Keratinocyte (primary cell): ENCODE measurements around the gene DIAPH3. TPM values are rescaled to one million over a fixed set of nuclear protein-coding genes. Genes with fewer than 3 reads are reported as not detected.

Experiments
- DNase-seq: peaks from one replicate; pipeline ENCODE4 v3.0.0-alpha.2; 2011; ENCODE audit warnings: low read depth, missing footprints, low spot score
- FAIRE-seq: peaks from 2 replicates; lab custom pipeline; 2011; peaks lifted over from hg19 to GRCh38; lab: Jason Lieb, UNC
- H2AFZ ChIP-seq: 2 replicates; pipeline ENCODE4 v1.6.0; 2012; ENCODE audit warnings: low read length, control low read depth, inconsistent platforms; ENCODE audit not compliant: control insufficient read depth
- H3K27ac ChIP-seq: 2 replicates; pipeline ENCODE4 v1.5.1; 2011; ENCODE audit warnings: low read length; ENCODE audit not compliant: control insufficient read depth, insufficient read depth
- H3K27me3 ChIP-seq: 3 replicates; pipeline ENCODE4 v1.6.0; 2011; ENCODE audit warnings: low read length; ENCODE audit not compliant: control insufficient read depth, insufficient read depth; ENCODE audit errors: extremely low read depth
- H3K36me3 ChIP-seq, 2 experiments: 2 replicates in 1 of 2; 3 replicates in 1 of 2; pipeline ENCODE4 v1.5.1; 2011; ENCODE audit warnings: low read length in 2 of 2, mild to moderate bottlenecking in 1 of 2; ENCODE audit not compliant: control insufficient read depth in 2 of 2, insufficient read depth in 2 of 2; ENCODE audit errors: extremely low read depth in 1 of 2
- H3K4me1 ChIP-seq: 3 replicates; pipeline ENCODE4 v1.5.1; 2011; ENCODE audit warnings: low read length; ENCODE audit not compliant: control insufficient read depth, insufficient read depth; ENCODE audit errors: extremely low read depth
- H3K4me2 ChIP-seq: 3 replicates; pipeline ENCODE4 v1.6.0; 2011; ENCODE audit warnings: low read depth, low read length; ENCODE audit not compliant: control insufficient read depth, insufficient read depth; ENCODE audit errors: extremely low read depth
- H3K4me3 ChIP-seq, 3 experiments: fragments of 200-600 bp in 1 of 3; sonication (generic) in 1 of 3; 2 replicates in 2 of 3; 3 replicates in 1 of 3; pipeline ENCODE4 v1.5.1; 2011 to 2016; ENCODE audit warnings: low read length in 3 of 3, mild to moderate bottlenecking in 3 of 3, control low read depth in 2 of 3, inconsistent platforms in 1 of 3, low read depth in 1 of 3, mixed read lengths in 1 of 3, mixed run types in 1 of 3, moderate library complexity in 1 of 3; ENCODE audit not compliant: control insufficient read depth in 2 of 3, insufficient read depth in 2 of 3; ENCODE audit errors: extremely low read depth in 1 of 3
- H3K79me2 ChIP-seq: 2 replicates; pipeline ENCODE4 v1.6.0; 2012; ENCODE audit warnings: low read length; ENCODE audit not compliant: control insufficient read depth, insufficient read depth
- H3K9ac ChIP-seq: 3 replicates; pipeline ENCODE4 v1.6.0; 2011; ENCODE audit warnings: low read length; ENCODE audit not compliant: control insufficient read depth, insufficient read depth; ENCODE audit errors: extremely low read depth
- H3K9me1 ChIP-seq: 3 replicates; pipeline ENCODE4 v1.6.0; 2011; ENCODE audit warnings: low read length; ENCODE audit not compliant: control insufficient read depth, insufficient read depth; ENCODE audit errors: extremely low read depth
- H3K9me3 ChIP-seq: 2 replicates; pipeline ENCODE4 v1.5.1; 2012; ENCODE audit warnings: low read depth, low read length; ENCODE audit not compliant: control insufficient read depth
- H4K20me1 ChIP-seq: 3 replicates; pipeline ENCODE4 v1.6.0; 2011; ENCODE audit warnings: low read length; ENCODE audit not compliant: control insufficient read depth, insufficient read depth; ENCODE audit errors: extremely low read depth
- CTCF ChIP-seq, 3 experiments: IDR thresholded peaks in 1 of 3; conservative IDR thresholded peaks in 1 of 3; optimal IDR thresholded peaks in 1 of 3; 2 replicates in 2 of 3; 3 replicates in 1 of 3; pipeline versions ENCODE3 to v1.5.1; 2011; ENCODE audit warnings: low read length in 3 of 3, mild to moderate bottlenecking in 3 of 3, moderate library complexity in 2 of 3, control low read depth in 1 of 3, inconsistent platforms in 1 of 3; ENCODE audit not compliant: insufficient read depth in 2 of 3; ENCODE audit errors: extremely low read depth in 1 of 3
- EZH2 ChIP-seq: IDR thresholded peaks from one replicate; pipeline ENCODE4 v1.6.1; 2012; ENCODE audit warnings: inconsistent platforms, mild to moderate bottlenecking, low read length, moderate library complexity
- dilution Hi-C: fragments of 300-500 bp; cut with MboI; formaldehyde crosslinking; loops from one replicate; pipeline ENCODE4 v1.7.0; 2020; ENCODE audit warnings: low sequenced_read_pairs; ENCODE audit not compliant: extremely low pct_ligation_motif_present
- polyA plus RNA-seq, 5 experiments: library from polyadenylated mRNA; depleted of rRNA in 3 of 5; stranded (reverse) in 3 of 5; stranded (forward) in 1 of 5; unstranded in 1 of 5; fragments of >200 nt; gene quantifications; 1 replicate in 1 of 5; 2 replicates in 3 of 5; 3 replicates in 1 of 5; pipeline versions ENCODE4 v1.2.1 to v1.2.3, GENCODE V29; 2011 to 2012; ENCODE audit warnings: missing spikeins in 2 of 5, low read depth in 1 of 5, low replicate concordance in 1 of 5

DIAPH3 gene
- polyA plus RNA-seq, 1 donor (not counting 4 experiments of a cell fraction or from before 2014, with no cell fraction given) = 9.0 TPM

GRCh38 chr13:60135344-60135743, 28.4 kb downstream of the DIAPH3 start:
- Histone ChIP-seq H2AFZ (no peak overlapping the region), H3K4me2 (no peak overlapping the region), H3K9me1 (no peaks in the 10 kb centered on the region), H3K79me2 (peaks cover 38% of the 10 kb centered on the region), H3K36me3 (no peaks in the 10 kb centered on the region), H3K4me3 (no peak overlapping the region), H4K20me1 (no peaks in the 10 kb centered on the region), H3K27me3 (no peaks in the 10 kb centered on the region), H3K27ac (no peak overlapping the region), H3K9me3 (no peaks in the 10 kb centered on the region), H3K4me1 (peaks cover 7% of the 10 kb centered on the region), H3K9ac (no peak overlapping the region)
- dilution Hi-C loops = no loop called here
- no peak for FAIRE-seq
- TF ChIP-seq CTCF (optimal IDR thresholded peaks at IDR 0.05 in 1 of 3, IDR thresholded peaks at IDR 0.05 in 1 of 3, conservative IDR thresholded peaks at IDR 0.05 in 1 of 3; ENCODE audit: extremely low read depth in 1 of 3, insufficient read depth in 2 of 3, low read length in 3 of 3) (no peak), EZH2 (no peak)
- no peak for DNase-seq

DNA sequence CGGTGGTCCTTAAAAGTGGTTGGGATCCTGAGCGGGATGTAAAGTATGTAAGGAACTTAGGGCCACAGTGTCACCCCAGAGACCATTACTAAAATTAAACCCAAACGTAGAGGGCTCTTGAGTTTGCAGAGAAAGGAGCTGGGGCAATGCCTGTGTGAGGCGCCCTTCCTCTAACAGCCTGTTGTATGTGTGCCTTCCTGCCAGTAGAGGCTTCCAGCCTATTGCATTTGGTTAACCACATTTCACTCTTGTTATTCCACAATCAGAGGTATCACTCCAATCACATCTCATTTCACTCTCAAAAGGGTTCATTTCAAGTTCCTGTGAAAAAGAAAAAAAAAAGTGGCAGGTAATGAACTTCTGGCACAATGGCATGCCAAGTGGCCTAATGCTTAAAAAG, 29.4 kb downstream of the DIAPH3 start:
- H3K79me2 ChIP-seq = peaks cover 29% of the 10 kb centered on the region
- TF ChIP-seq CTCF (optimal IDR thresholded peaks at IDR 0.05 in 1 of 3, IDR thresholded peaks at IDR 0.05 in 1 of 3, conservative IDR thresholded peaks at IDR 0.05 in 1 of 3; ENCODE audit: extremely low read depth in 1 of 3, insufficient read depth in 2 of 3, low read length in 3 of 3) (peak; percentile 13 to 28 (median 15)), EZH2 (no peak)
- FAIRE-seq = no peak
- H3K9me1 ChIP-seq = no peaks in the 10 kb centered on the region
- no peaks in the 10 kb centered on the region for H3K27me3 ChIP-seq
- dilution Hi-C loops = no loop called here
- no peaks in the 10 kb centered on the region for H4K20me1 ChIP-seq
- no peak overlapping the region for H3K9ac ChIP-seq
- no peak overlapping the region for H3K4me3 ChIP-seq
- H3K4me2 ChIP-seq = no peak overlapping the region
- H3K27ac ChIP-seq = no peak overlapping the region
- no peak for DNase-seq
- peaks cover 7% of the 10 kb centered on the region for H3K4me1 ChIP-seq
- H3K9me3 ChIP-seq = no peaks in the 10 kb centered on the region
- H2AFZ ChIP-seq = no peak overlapping the region
- no peaks in the 10 kb centered on the region for H3K36me3 ChIP-seq
